Liver (tissue), 3 donors: Measurements from ENCODE around the gene NFIX.

Source experiments
- FOXA1 ChIP-seq: IDR thresholded peaks from 2 replicates; pipeline ENCODE4 v1.6.1; 2016; ENCODE audit warnings: antibody characterized with exemption
- GABPA ChIP-seq, 2 donors: IDR thresholded peaks in 1 of 2; conservative IDR thresholded peaks in 1 of 2; 2 replicates each; pipeline ENCODE4 v1.6.1; 2016; ENCODE audit warnings: antibody characterized with exemption in 2 of 2, mild to moderate bottlenecking in 1 of 2, moderate library complexity in 1 of 2
- TAF1 ChIP-seq: conservative IDR thresholded peaks from 2 replicates; pipeline ENCODE4 v1.6.1; 2016; ENCODE audit warnings: antibody characterized with exemption, mild to moderate bottlenecking
- YY1 ChIP-seq: IDR thresholded peaks from 2 replicates; pipeline ENCODE4 v1.6.1; 2016; ENCODE audit warnings: antibody characterized with exemption, mild to moderate bottlenecking
- TF ChIP-seq, protein P1 (sequence below): fragments of 150-350 bp; IDR thresholded peaks from 2 replicates; pipeline ENCODE4 v1.5.1; 2017; ENCODE audit warnings: improper control_type of control experiment, low read depth, low read length; ENCODE audit not compliant: missing input control
- TF ChIP-seq, protein P2 (sequence below): IDR thresholded peaks from 2 replicates; pipeline ENCODE4 v1.6.1; 2016; ENCODE audit warnings: antibody characterized with exemption
- TF ChIP-seq, protein P3 (sequence below): IDR thresholded peaks from 2 replicates; pipeline ENCODE4 v1.6.1; 2016; ENCODE audit warnings: antibody characterized with exemption
- TF ChIP-seq, protein P4 (sequence below): IDR thresholded peaks from 2 replicates; pipeline ENCODE4 v1.6.1; 2016; ENCODE audit warnings: antibody characterized with exemption
- donor health status: healthy.
- donor health status: healthy.

DNA sequence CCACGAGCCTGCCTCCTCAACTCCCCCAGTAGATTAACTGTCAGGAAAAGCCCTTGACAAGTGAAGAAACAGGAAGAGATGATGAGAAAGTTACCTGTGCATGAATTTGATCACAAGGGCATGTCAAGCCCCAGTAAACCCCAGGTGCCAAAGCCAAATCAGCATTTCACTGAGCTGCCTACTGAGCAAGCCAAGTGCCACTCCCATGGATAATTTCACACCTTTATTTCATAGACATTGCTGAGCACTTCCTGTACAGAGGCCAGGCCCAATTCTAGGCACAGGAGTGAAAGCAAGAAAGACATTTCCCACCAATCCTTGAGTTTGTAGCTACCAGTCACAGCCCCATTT lies 40.7 kb upstream of the NFIX start:
- no peak for TF ChIP-seq GABPA (IDR thresholded peaks at IDR 0.05 in 1 of 2, conservative IDR thresholded peaks at IDR 0.05 in 1 of 2)
- TF ChIP-seq, protein P1, sequence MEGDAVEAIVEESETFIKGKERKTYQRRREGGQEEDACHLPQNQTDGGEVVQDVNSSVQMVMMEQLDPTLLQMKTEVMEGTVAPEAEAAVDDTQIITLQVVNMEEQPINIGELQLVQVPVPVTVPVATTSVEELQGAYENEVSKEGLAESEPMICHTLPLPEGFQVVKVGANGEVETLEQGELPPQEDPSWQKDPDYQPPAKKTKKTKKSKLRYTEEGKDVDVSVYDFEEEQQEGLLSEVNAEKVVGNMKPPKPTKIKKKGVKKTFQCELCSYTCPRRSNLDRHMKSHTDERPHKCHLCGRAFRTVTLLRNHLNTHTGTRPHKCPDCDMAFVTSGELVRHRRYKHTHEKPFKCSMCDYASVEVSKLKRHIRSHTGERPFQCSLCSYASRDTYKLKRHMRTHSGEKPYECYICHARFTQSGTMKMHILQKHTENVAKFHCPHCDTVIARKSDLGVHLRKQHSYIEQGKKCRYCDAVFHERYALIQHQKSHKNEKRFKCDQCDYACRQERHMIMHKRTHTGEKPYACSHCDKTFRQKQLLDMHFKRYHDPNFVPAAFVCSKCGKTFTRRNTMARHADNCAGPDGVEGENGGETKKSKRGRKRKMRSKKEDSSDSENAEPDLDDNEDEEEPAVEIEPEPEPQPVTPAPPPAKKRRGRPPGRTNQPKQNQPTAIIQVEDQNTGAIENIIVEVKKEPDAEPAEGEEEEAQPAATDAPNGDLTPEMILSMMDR = no peak
- TF ChIP-seq, protein P2, sequence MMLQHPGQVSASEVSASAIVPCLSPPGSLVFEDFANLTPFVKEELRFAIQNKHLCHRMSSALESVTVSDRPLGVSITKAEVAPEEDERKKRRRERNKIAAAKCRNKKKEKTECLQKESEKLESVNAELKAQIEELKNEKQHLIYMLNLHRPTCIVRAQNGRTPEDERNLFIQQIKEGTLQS = no peak
- TF ChIP-seq YY1 = no peak
- TF ChIP-seq, protein P3, sequence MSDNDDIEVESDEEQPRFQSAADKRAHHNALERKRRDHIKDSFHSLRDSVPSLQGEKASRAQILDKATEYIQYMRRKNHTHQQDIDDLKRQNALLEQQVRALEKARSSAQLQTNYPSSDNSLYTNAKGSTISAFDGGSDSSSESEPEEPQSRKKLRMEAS = no peak
- TF ChIP-seq, protein P4, sequence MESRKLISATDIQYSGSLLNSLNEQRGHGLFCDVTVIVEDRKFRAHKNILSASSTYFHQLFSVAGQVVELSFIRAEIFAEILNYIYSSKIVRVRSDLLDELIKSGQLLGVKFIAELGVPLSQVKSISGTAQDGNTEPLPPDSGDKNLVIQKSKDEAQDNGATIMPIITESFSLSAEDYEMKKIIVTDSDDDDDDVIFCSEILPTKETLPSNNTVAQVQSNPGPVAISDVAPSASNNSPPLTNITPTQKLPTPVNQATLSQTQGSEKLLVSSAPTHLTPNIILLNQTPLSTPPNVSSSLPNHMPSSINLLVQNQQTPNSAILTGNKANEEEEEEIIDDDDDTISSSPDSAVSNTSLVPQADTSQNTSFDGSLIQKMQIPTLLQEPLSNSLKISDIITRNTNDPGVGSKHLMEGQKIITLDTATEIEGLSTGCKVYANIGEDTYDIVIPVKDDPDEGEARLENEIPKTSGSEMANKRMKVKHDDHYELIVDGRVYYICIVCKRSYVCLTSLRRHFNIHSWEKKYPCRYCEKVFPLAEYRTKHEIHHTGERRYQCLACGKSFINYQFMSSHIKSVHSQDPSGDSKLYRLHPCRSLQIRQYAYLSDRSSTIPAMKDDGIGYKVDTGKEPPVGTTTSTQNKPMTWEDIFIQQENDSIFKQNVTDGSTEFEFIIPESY = no peak
- TF ChIP-seq FOXA1 = no peak
- no peak for TF ChIP-seq TAF1
